ENCODE results near the gene TAF9.
A peak's percentile ranks its signal among the peaks of the same experiment; 100 is the strongest.

TAF9 gene

GRCh38 chr5:69368458-69369339, 621 bp downstream of the TAF9 start:
- Histone ChIP-seq H3K36me3 (replicated peaks) (peaks cover 21% of the 10 kb centered on the region), H3K27me3 (replicated peaks) (no peaks in the 10 kb centered on the region), H3K27ac (peak overlapping the region; percentile 100), H3K4me3 (ENCODE audit: low read depth, low read length) (peak overlapping the region; percentile 73)
- no peak for TF ChIP-seq CTCF (IDR thresholded peaks at IDR 0.05; ENCODE audit: low read depth, low read length, missing control alignments)
- in situ Hi-C loops (cut with HindIII; ENCODE audit: low pct_ligation_motif_present, low sequenced_read_pairs), result no loop called here
- DNase-seq, result peak; percentile 15

- H3K36me3 ChIP-seq (replicated peaks), result peaks cover 25% of the 10 kb centered on the region
- in situ Hi-C loops (cut with HindIII; ENCODE audit: low pct_ligation_motif_present, low sequenced_read_pairs), result no loop called here
- no peak for DNase-seq
- no peaks in the 10 kb centered on the region for H3K27me3 ChIP-seq (replicated peaks)
- no peak overlapping the region for H3K27ac ChIP-seq
- no peak for TF ChIP-seq CTCF (IDR thresholded peaks at IDR 0.05; ENCODE audit: low read depth, low read length, missing control alignments)
- H3K4me3 ChIP-seq (ENCODE audit: low read depth, low read length), result peak overlapping the region; percentile 73
These were observed 1.5 kb downstream of the TAF9 start for GRCh38 chr5:69367697-69368279.

GRCh38 chr5:69364850-69365249, 4.5 kb downstream of the TAF9 start:
- no peak for DNase-seq
- in situ Hi-C loops (cut with HindIII; ENCODE audit: low pct_ligation_motif_present, low sequenced_read_pairs), result no loop called here
- Histone ChIP-seq H3K27me3 (replicated peaks) (no peaks in the 10 kb centered on the region), H3K27ac (no peak overlapping the region), H3K36me3 (replicated peaks) (peaks cover 27% of the 10 kb centered on the region), H3K4me3 (ENCODE audit: low read depth, low read length) (no peak overlapping the region)
- no peak for TF ChIP-seq CTCF (IDR thresholded peaks at IDR 0.05; ENCODE audit: low read depth, low read length, missing control alignments)

GRCh38 chr5:69364414-69364813, 4.9 kb downstream of the TAF9 start:
- in situ Hi-C loops (cut with HindIII; ENCODE audit: low pct_ligation_motif_present, low sequenced_read_pairs), result no loop called here
- TF ChIP-seq CTCF (IDR thresholded peaks at IDR 0.05; ENCODE audit: low read depth, low read length, missing control alignments), result peak; percentile 50
- Histone ChIP-seq H3K27ac (no peak overlapping the region), H3K27me3 (replicated peaks) (no peaks in the 10 kb centered on the region), H3K36me3 (replicated peaks) (peaks cover 27% of the 10 kb centered on the region), H3K4me3 (ENCODE audit: low read depth, low read length) (no peak overlapping the region)
- DNase-seq, result peak; percentile 13

- peaks cover 18% of the 10 kb centered on the region for H3K36me3 ChIP-seq (replicated peaks)
- H3K27ac ChIP-seq, result no peak overlapping the region
- TF ChIP-seq CTCF (IDR thresholded peaks at IDR 0.05; ENCODE audit: low read depth, low read length, missing control alignments), result no peak
- in situ Hi-C loops (cut with HindIII; ENCODE audit: low pct_ligation_motif_present, low sequenced_read_pairs), result no loop called here
- no peak overlapping the region for H3K4me3 ChIP-seq (ENCODE audit: low read depth, low read length)
- no peak for DNase-seq
- H3K27me3 ChIP-seq (replicated peaks), result no peaks in the 10 kb centered on the region
These were observed 8.9 kb downstream of the TAF9 start for GRCh38 chr5:69360442-69360841.

Measured in brain microvascular endothelial cell (primary cell).